ENCODE data around the gene INPP5A. TPM values are rescaled to one million over a fixed set of nuclear protein-coding genes. Genes with fewer than 3 reads are reported as not detected.

The INPP5A gene
- total and polyA plus RNA-seq, 2 experiments from 2014 or later = 41.2 to 53.6 TPM

DNA sequence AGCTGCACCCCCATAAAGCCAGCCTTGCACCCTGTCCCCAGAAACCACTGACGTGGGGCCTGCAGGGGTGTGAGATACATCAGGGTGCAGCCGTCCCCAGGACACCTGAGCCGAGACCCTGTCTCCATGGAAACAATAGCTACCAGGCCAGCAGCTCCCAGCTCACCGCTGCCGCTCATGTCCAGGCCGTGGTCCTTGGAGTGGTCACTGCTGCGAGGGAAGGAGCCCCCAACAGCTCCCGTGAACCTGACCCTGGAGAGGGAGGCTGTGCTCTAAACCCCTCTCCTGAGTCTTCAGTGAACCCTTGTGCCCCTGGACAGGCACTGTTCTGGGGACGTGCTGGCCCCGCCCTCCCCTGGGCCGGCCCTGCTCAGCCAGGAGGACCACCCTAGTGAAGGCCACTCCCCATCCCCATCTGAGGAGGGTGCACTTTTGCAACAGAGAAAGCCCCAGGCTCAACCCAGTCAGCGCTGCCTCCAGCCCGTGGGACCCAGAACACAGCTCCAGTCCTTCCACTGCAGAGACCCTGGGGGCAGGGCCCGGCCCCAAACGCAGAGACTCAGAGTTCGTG is 19.6 kb upstream of the INPP5A start:
- no peaks in the 10 kb centered on the region for H4K20me1 ChIP-seq (ENCODE audit: insufficient read depth, poor library complexity, severe bottlenecking)
- TF ChIP-seq EZH2 (IDR thresholded peaks at IDR 0.05; ENCODE audit: borderline replicate concordance) (no peak), EZH2phosphoT487 (IDR thresholded peaks at IDR 0.05; ENCODE audit: low read depth, severe bottlenecking, unreplicated experiment) (no peak)
- TF ChIP-seq, protein P1, sequence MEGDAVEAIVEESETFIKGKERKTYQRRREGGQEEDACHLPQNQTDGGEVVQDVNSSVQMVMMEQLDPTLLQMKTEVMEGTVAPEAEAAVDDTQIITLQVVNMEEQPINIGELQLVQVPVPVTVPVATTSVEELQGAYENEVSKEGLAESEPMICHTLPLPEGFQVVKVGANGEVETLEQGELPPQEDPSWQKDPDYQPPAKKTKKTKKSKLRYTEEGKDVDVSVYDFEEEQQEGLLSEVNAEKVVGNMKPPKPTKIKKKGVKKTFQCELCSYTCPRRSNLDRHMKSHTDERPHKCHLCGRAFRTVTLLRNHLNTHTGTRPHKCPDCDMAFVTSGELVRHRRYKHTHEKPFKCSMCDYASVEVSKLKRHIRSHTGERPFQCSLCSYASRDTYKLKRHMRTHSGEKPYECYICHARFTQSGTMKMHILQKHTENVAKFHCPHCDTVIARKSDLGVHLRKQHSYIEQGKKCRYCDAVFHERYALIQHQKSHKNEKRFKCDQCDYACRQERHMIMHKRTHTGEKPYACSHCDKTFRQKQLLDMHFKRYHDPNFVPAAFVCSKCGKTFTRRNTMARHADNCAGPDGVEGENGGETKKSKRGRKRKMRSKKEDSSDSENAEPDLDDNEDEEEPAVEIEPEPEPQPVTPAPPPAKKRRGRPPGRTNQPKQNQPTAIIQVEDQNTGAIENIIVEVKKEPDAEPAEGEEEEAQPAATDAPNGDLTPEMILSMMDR (IDR thresholded peaks at IDR 0.05; ENCODE audit: poor library complexity) = no peak
- H3K4me2 ChIP-seq = peak overlapping the region; percentile 65
- no peaks in the 10 kb centered on the region for H3K9me2 ChIP-seq (replicated peaks; ENCODE audit: insufficient read depth)
- H3K27ac ChIP-seq = peak overlapping the region; percentile 97
- no peaks in the 10 kb centered on the region for H3K79me2 ChIP-seq
- 41% methylated on average over 14 of the region's 16 CpGs for WGBS (ENCODE audit: low lambda C conversion rate, missing lambda C conversion rate)
- H3K36me3 ChIP-seq (replicated peaks; ENCODE audit: insufficient read depth, low read depth) = no peaks in the 10 kb centered on the region
- no peak overlapping the region for H3K4me3 ChIP-seq
- peaks cover 59% of the 10 kb centered on the region for H3K4me1 ChIP-seq (ENCODE audit: insufficient read depth)
- H3K27me3 ChIP-seq = no peaks in the 10 kb centered on the region
- H3K9me3 ChIP-seq (ENCODE audit: low read depth) = no peaks in the 10 kb centered on the region
- H2AFZ ChIP-seq = no peak overlapping the region
- DNase-seq (ENCODE audit: low spot score) = no peak

DNA sequence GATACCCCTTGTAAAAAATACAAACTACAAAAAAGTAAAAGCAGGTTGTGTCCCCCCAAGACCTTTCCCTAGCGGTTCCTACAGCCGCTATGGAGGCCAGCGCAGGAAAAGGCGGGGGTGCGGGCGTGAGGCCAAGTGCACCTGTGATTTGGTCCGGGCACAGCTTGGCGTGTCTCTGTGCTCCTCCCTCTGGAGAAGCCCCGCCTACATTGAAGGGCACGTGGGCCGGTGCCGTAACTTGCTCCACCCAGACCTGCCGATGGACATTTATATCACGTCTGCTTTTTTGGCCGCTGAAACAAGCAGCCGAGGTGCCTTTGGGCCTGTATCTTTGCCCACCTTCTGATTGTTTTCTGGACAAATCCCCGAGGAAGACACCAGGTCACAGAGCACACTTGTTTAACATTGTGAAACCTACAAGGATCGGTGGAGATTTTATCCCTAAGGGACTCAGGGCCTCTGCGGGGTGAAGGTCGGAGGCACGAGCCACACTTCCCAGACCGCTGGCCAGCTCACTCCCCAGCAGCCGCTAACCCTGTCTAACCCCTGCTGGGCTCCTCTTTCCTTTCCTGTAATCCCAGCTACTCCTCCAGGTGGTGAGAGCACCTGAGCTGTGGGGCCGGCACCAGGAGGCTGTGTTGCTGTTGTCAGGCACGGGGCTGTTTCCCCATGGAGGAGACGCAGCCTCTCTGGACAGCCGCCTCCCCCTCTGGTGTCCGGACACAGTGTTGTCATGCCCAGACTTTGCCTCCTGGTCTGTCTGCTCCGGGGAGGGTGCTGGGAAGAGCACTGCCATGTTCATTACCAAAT is 18.8 kb upstream of the INPP5A start:
- Histone ChIP-seq H3K36me3 (replicated peaks; ENCODE audit: insufficient read depth, low read depth) (no peaks in the 10 kb centered on the region), H2AFZ (no peak overlapping the region), H4K20me1 (ENCODE audit: insufficient read depth, poor library complexity, severe bottlenecking) (no peaks in the 10 kb centered on the region), H3K27me3 (no peaks in the 10 kb centered on the region), H3K79me2 (no peaks in the 10 kb centered on the region), H3K4me1 (ENCODE audit: insufficient read depth) (peaks cover 59% of the 10 kb centered on the region), H3K4me3 (no peak overlapping the region), H3K9me3 (ENCODE audit: low read depth) (no peaks in the 10 kb centered on the region), H3K4me2 (peak overlapping the region; percentile 65), H3K9me2 (replicated peaks; ENCODE audit: insufficient read depth) (no peaks in the 10 kb centered on the region), H3K27ac (peak overlapping the region; percentile 97)
- WGBS (ENCODE audit: low lambda C conversion rate, missing lambda C conversion rate) = 27% methylated on average over 29 of the region's 29 CpGs
- DNase-seq (ENCODE audit: low spot score) = peak; percentile 86
- no peak for TF ChIP-seq EZH2 (IDR thresholded peaks at IDR 0.05; ENCODE audit: borderline replicate concordance)
- TF ChIP-seq, protein P1 (IDR thresholded peaks at IDR 0.05; ENCODE audit: poor library complexity) = no peak
- TF ChIP-seq EZH2phosphoT487 (IDR thresholded peaks at IDR 0.05; ENCODE audit: low read depth, severe bottlenecking, unreplicated experiment) = no peak

DNA sequence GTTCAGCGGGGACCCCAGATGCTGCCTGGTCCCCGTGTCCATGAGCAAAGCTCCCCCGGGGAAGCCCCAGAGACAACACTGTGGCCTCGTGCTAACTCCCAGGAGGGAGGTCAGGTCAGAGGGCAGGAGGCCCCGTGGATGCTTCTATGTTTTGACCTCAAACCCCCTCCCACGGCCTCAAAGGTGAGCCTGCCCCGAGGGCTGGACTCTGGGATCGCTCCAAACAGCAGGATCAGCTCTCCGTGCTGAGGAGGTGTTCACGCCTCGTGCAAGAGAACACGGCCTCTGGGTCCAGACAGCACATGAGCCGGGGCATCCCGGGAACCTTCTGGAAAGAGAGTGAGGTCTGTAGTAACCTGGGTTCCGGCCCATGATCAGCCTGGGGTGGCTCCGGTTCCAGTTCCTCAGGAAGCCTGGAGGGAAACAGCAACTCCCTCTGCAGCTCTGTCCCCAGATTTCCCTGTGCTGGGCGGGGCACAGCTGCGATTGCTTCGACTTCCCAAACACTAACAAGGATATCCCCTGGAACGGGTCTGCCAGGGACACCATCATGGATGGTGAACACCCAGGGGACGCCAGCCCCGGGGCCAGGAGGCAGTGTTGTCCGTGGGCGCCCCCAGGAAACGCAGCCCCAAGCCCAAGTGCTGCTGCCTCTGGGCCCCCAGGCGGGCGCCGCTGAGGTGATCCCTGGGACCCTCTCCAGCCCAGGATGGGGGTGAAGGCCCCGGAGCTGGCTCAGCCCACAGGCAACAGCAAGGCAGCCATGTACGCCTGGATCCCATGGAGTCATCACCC is 18.0 kb upstream of the INPP5A start:
- 69% methylated on average over 29 of the region's 30 CpGs for WGBS (ENCODE audit: low lambda C conversion rate, missing lambda C conversion rate)
- peaks cover 59% of the 10 kb centered on the region for H3K4me1 ChIP-seq (ENCODE audit: insufficient read depth)
- H3K9me3 ChIP-seq (ENCODE audit: low read depth) = no peaks in the 10 kb centered on the region
- peak overlapping the region; percentile 97 for H3K27ac ChIP-seq
- no peak overlapping the region for H2AFZ ChIP-seq
- no peaks in the 10 kb centered on the region for H3K36me3 ChIP-seq (replicated peaks; ENCODE audit: insufficient read depth, low read depth)
- H3K9me2 ChIP-seq (replicated peaks; ENCODE audit: insufficient read depth) = no peaks in the 10 kb centered on the region
- H3K4me3 ChIP-seq = no peak overlapping the region
- H4K20me1 ChIP-seq (ENCODE audit: insufficient read depth, poor library complexity, severe bottlenecking) = no peaks in the 10 kb centered on the region
- H3K27me3 ChIP-seq = no peaks in the 10 kb centered on the region
- H3K79me2 ChIP-seq = no peaks in the 10 kb centered on the region
- no peak for DNase-seq (ENCODE audit: low spot score)
- no peak for TF ChIP-seq EZH2 (IDR thresholded peaks at IDR 0.05; ENCODE audit: borderline replicate concordance)
- TF ChIP-seq, protein P1 (IDR thresholded peaks at IDR 0.05; ENCODE audit: poor library complexity) = no peak
- TF ChIP-seq EZH2phosphoT487 (IDR thresholded peaks at IDR 0.05; ENCODE audit: low read depth, severe bottlenecking, unreplicated experiment) = no peak
- peak overlapping the region; percentile 65 for H3K4me2 ChIP-seq
